Upper lobe of left lung (tissue), 6 donors: ENCODE measurements around the gene COBL. TPM values are rescaled to one million over a fixed set of nuclear protein-coding genes. Genes with fewer than 3 reads are reported as not detected.

ENCODE experiments used
- ATAC-seq, 2 donors: fragments of 200-7000 bp; cut with Tn5 transposase; one replicate each; pipeline ENCODE4 v1.9.1; 2022; ENCODE audit warnings: mild to moderate bottlenecking in 2 of 2, moderate library complexity in 2 of 2; ENCODE audit not compliant: low FRiP score in 2 of 2
- DNase-seq, 2 donors: peaks; one replicate each; pipeline ENCODE4 v3.0.0-alpha.2; 2019 to 2020
- H3K27ac ChIP-seq, 4 donors: fragments of 200-600 bp; sonication (generic); one replicate each; pipeline ENCODE4 v1.5.1; 2016 to 2019
- H3K27me3 ChIP-seq, 4 donors: fragments of 200-600 bp; sonication (generic); one replicate each; pipeline ENCODE4 v1.5.1; 2017 to 2019
- H3K36me3 ChIP-seq, 4 donors: fragments of 200-600 bp; sonication (generic); one replicate each; pipeline ENCODE4 v1.5.1; 2016 to 2019
- H3K4me1 ChIP-seq, 4 donors: fragments of 200-600 bp; sonication (generic); one replicate each; pipeline ENCODE4 v1.5.1; 2018 to 2019
- H3K4me3 ChIP-seq, 4 donors: fragments of 200-600 bp; sonication (generic); one replicate each; pipeline ENCODE4 v1.5.1; 2017 to 2019; ENCODE audit warnings: mild to moderate bottlenecking in 2 of 4, moderate library complexity in 1 of 4
- H3K9me3 ChIP-seq, 4 donors: fragments of 200-600 bp; sonication (generic); one replicate each; pipeline ENCODE4 v1.5.1; 2018 to 2019
- CTCF ChIP-seq, 6 experiments: fragments of 450-650 bp in 4 of 6; fragments of 200-600 bp in 2 of 6; sonication (generic) in 2 of 6; IDR thresholded peaks; one replicate each; pipeline ENCODE4 v1.5.1; 2016 to 2019; ENCODE audit warnings: antibody characterized with exemption in 6 of 6
- EP300 ChIP-seq, 4 donors: sonication (generic); formaldehyde crosslinking; IDR thresholded peaks; one replicate each; pipeline ENCODE4 v1.5.1; 2017; ENCODE audit warnings: antibody characterized with exemption in 4 of 4, control low read depth in 2 of 4
- POLR2A ChIP-seq, 4 donors: fragments of 450-650 bp; IDR thresholded peaks; one replicate each; pipeline ENCODE4 v1.5.1; 2016 to 2017; ENCODE audit warnings: antibody characterized with exemption in 4 of 4, mild to moderate bottlenecking in 2 of 4
- POLR2AphosphoS5 ChIP-seq, 2 donors: sonication (generic); formaldehyde crosslinking; IDR thresholded peaks; one replicate each; pipeline ENCODE4 v1.5.1; 2017; ENCODE audit warnings: antibody characterized with exemption in 2 of 2
- WGBS, 2 donors: methylation state at CpG; one replicate each; pipeline ENCODE4 v1.1.5; 2017 to 2018; 5-methylcytosine and 5-hydroxymethylcytosine counted together
- total RNA-seq, 6 donors: library from RNA; depleted of rRNA in 4 of 6; stranded (reverse); fragments of >200 nt in 4 of 6; gene quantifications; one replicate each; pipeline versions ENCODE4 v1.1.0 to v1.2.1, GENCODE V29; 2016 to 2021
- donor health status: DM: no; HTN: no; CAD: no; lungs with moderate emphysema.
- donor health status: DM: no; HTN: yes; CAD: no; lungs with severe emphysema.

Gene COBL
- total RNA-seq, 6 donors from 2014 or later: 27.0 to 54.7 (median 36.8) TPM

GRCh38 chr7:51081270-51081890 is 235.2 kb downstream of the COBL start:
- no peaks in the 10 kb centered on the region for H3K27me3 ChIP-seq
- TF ChIP-seq EP300 (IDR thresholded peaks at IDR 0.05) (no peak), POLR2AphosphoS5 (IDR thresholded peaks at IDR 0.05) (no peak), POLR2A (IDR thresholded peaks at IDR 0.05) (no peak), CTCF (IDR thresholded peaks at IDR 0.05) (no peak)
- H3K4me3 ChIP-seq: no peak overlapping the region
- DNase-seq (no peak), ATAC-seq (no peak)
- H3K36me3 ChIP-seq: no peaks in the 10 kb centered on the region
- H3K4me1 ChIP-seq: no peaks in the 10 kb centered on the region
- H3K27ac ChIP-seq: no peak overlapping the region
- WGBS, 2 donors: 78 to 84% methylated on average over 11 of the region's 11 CpGs
- H3K9me3 ChIP-seq: no peaks in the 10 kb centered on the region

- TF ChIP-seq EP300 (IDR thresholded peaks at IDR 0.05): no peak
- no peak for TF ChIP-seq CTCF (IDR thresholded peaks at IDR 0.05)
- no peak for TF ChIP-seq POLR2A (IDR thresholded peaks at IDR 0.05)
- no peak for TF ChIP-seq POLR2AphosphoS5 (IDR thresholded peaks at IDR 0.05)
- Histone ChIP-seq H3K4me1 (no peaks in the 10 kb centered on the region), H3K4me3 (no peak overlapping the region), H3K27ac (no peak overlapping the region), H3K27me3 (no peaks in the 10 kb centered on the region), H3K9me3 (no peaks in the 10 kb centered on the region), H3K36me3 (no peaks in the 10 kb centered on the region)
- 88 to 89% methylated on average over 12 of the region's 12 CpGs for WGBS, 2 donors
- DNase-seq (peak in 1 of 2 donors; percentile 73), ATAC-seq (no peak)
Observed at GRCh38 chr7:51080622-51081269, 235.9 kb downstream of the COBL start.

GRCh38 chr7:51080216-51080615 is 236.4 kb downstream of the COBL start:
- no peak for ATAC-seq
- TF ChIP-seq POLR2A (IDR thresholded peaks at IDR 0.05) (no peak), CTCF (IDR thresholded peaks at IDR 0.05) (no peak), POLR2AphosphoS5 (IDR thresholded peaks at IDR 0.05) (no peak), EP300 (IDR thresholded peaks at IDR 0.05) (no peak)
- no peaks in the 10 kb centered on the region for H3K4me1 ChIP-seq

GRCh38 chr7:51079494-51079893 is 237.1 kb downstream of the COBL start:
- no peaks in the 10 kb centered on the region for H3K9me3 ChIP-seq

More at GRCh38 chr7:51080216-51080615, 236.4 kb downstream of the COBL start:
- WGBS, 2 donors: 89 to 90% methylated on average over 6 of the region's 6 CpGs
- Histone ChIP-seq H3K27me3 (no peaks in the 10 kb centered on the region), H3K9me3 (no peaks in the 10 kb centered on the region), H3K27ac (no peak overlapping the region), H3K4me3 (no peak overlapping the region), H3K36me3 (no peaks in the 10 kb centered on the region)
- DNase-seq: no peak

GRCh38 chr7:51078653-51079052 is 238.0 kb downstream of the COBL start:
- no peaks in the 10 kb centered on the region for H3K9me3 ChIP-seq
- ATAC-seq (no peak), DNase-seq (no peak)
- H3K4me3 ChIP-seq: no peak overlapping the region
- TF ChIP-seq POLR2AphosphoS5 (IDR thresholded peaks at IDR 0.05): no peak
- no peak for TF ChIP-seq CTCF (IDR thresholded peaks at IDR 0.05)
- no peak for TF ChIP-seq POLR2A (IDR thresholded peaks at IDR 0.05)
- no peaks in the 10 kb centered on the region for H3K27me3 ChIP-seq
- H3K27ac ChIP-seq: no peak overlapping the region
- H3K4me1 ChIP-seq: no peaks in the 10 kb centered on the region
- 76 to 98% methylated on average over 2 to 5 of the region's 5 CpGs for WGBS, 2 donors
- H3K36me3 ChIP-seq: no peaks in the 10 kb centered on the region

More at GRCh38 chr7:51079494-51079893, 237.1 kb downstream of the COBL start:
- DNase-seq: no peak
- Histone ChIP-seq H3K27ac (no peak overlapping the region), H3K4me3 (no peak overlapping the region), H3K36me3 (no peaks in the 10 kb centered on the region), H3K4me1 (no peaks in the 10 kb centered on the region), H3K27me3 (no peaks in the 10 kb centered on the region)
- ATAC-seq: no peak
- TF ChIP-seq POLR2AphosphoS5 (IDR thresholded peaks at IDR 0.05) (no peak), POLR2A (IDR thresholded peaks at IDR 0.05) (no peak), EP300 (IDR thresholded peaks at IDR 0.05) (no peak)
- 59 to 84% methylated on average over 2 to 4 of the region's 4 CpGs for WGBS, 2 donors
